Esophagus muscularis mucosa (tissue), 4 donors: ENCODE results near the gene SALL3. TPM values are rescaled to one million over a fixed set of nuclear protein-coding genes. Genes with fewer than 3 reads are reported as not detected.

Experiments used
- DNase-seq: peaks from one replicate; pipeline ENCODE4 v3.0.0-alpha.2; 2017; ENCODE audit errors: extremely low spot score
- H3K27ac ChIP-seq, 4 donors: fragments of 200-600 bp; sonication (generic); replicated peaks in 1 of 4; 1 replicate in 3 of 4; 2 replicates in 1 of 4; pipeline ENCODE4 v1.5.1; 2016 to 2019; ENCODE audit warnings: mild to moderate bottlenecking in 1 of 4
- H3K27me3 ChIP-seq, 4 donors: fragments of 200-600 bp; sonication (generic); one replicate each; pipeline versions ENCODE4 v1.5.1 to v1.6.0; 2016 to 2019
- H3K36me3 ChIP-seq, 4 donors: fragments of 200-600 bp; sonication (generic); one replicate each; pipeline ENCODE4 v1.5.1; 2016 to 2019
- H3K4me1 ChIP-seq, 4 donors: fragments of 200-600 bp; sonication (generic); one replicate each; pipeline ENCODE4 v1.5.1; 2016 to 2019
- H3K4me3 ChIP-seq, 4 donors: fragments of 200-600 bp; sonication (generic); 1 replicate in 2 of 4; 2 replicates in 2 of 4; pipeline ENCODE4 v1.5.1; 2016 to 2019; ENCODE audit warnings: mild to moderate bottlenecking in 4 of 4, moderate library complexity in 1 of 4
- H3K9me3 ChIP-seq, 4 donors: fragments of 200-600 bp; sonication (generic); 1 replicate in 3 of 4; 2 replicates in 1 of 4; pipeline ENCODE4 v1.5.1; 2016 to 2019
- EP300 ChIP-seq: sonication (generic); formaldehyde crosslinking; IDR thresholded peaks from one replicate; pipeline ENCODE4 v1.6.1; 2017; ENCODE audit warnings: antibody characterized with exemption
- POLR2A ChIP-seq: fragments of 450-650 bp; IDR thresholded peaks from one replicate; pipeline ENCODE4 v1.6.1; 2017; ENCODE audit warnings: antibody characterized with exemption, moderate library complexity, mild to moderate bottlenecking, low read depth
- POLR2AphosphoS5 ChIP-seq, 2 donors: sonication (generic); formaldehyde crosslinking; IDR thresholded peaks; one replicate each; pipeline ENCODE4 v1.6.1; 2017; ENCODE audit warnings: antibody characterized with exemption in 2 of 2
- WGBS: methylation state at CpG from one replicate; pipeline ENCODE4 v1.1.5; 2018; 5-methylcytosine and 5-hydroxymethylcytosine counted together
- intact Hi-C: fragments of 100-400 bp; cut with DNase I; formaldehyde crosslinking; loops from one replicate; pipeline ENCODE4 v1.15.1; 2023
- total RNA-seq, 4 donors: library from RNA; depleted of rRNA; stranded (reverse); fragments of >200 nt; gene quantifications; one replicate each; pipeline versions ENCODE4 v1.1.0 to v1.2.1, GENCODE V29; 2016
- TF ChIP-seq, protein P1 (sequence below), 3 experiments: fragments of 200-600 bp in 2 of 3; fragments of 450-650 bp in 1 of 3; sonication (generic) in 2 of 3; IDR thresholded peaks; one replicate each; pipeline ENCODE4 v1.5.1; 2017 to 2019; ENCODE audit warnings: antibody characterized with exemption in 3 of 3, mild to moderate bottlenecking in 2 of 3, moderate library complexity in 1 of 3

Gene SALL3
- total RNA-seq = not detected

GRCh38 chr18:78979730-78980278, at the start of gene SALL3:
Gene SALL3, plus strand, starts transcription at chr18:78979818. Its CDS starts 457 bp downstream, at chr18:78980275.
- DNase-seq = no peak
- no peak within 1 kb of the TSS for H3K27ac ChIP-seq
- intact Hi-C loops = loop anchor here (10.0 kb wide), 1 partner anchor 1075 kb away; no protein-coding TSS in a partner anchor
- no CpG with 5 or more reads among the region's 102 CpGs for WGBS
- peaks cover 0 to 95% (median 45%) of the 10 kb centered on the region in 4 donors for H3K27me3 ChIP-seq
- peak within 1 kb of the TSS; percentile 9 to 33 (median 30) for H3K4me3 ChIP-seq
- peaks cover 7 to 32% (median 26%) of the 10 kb centered on the region in 4 donors for H3K4me1 ChIP-seq
- no peak for TF ChIP-seq POLR2AphosphoS5 (IDR thresholded peaks at IDR 0.05)
- TF ChIP-seq, protein P1, sequence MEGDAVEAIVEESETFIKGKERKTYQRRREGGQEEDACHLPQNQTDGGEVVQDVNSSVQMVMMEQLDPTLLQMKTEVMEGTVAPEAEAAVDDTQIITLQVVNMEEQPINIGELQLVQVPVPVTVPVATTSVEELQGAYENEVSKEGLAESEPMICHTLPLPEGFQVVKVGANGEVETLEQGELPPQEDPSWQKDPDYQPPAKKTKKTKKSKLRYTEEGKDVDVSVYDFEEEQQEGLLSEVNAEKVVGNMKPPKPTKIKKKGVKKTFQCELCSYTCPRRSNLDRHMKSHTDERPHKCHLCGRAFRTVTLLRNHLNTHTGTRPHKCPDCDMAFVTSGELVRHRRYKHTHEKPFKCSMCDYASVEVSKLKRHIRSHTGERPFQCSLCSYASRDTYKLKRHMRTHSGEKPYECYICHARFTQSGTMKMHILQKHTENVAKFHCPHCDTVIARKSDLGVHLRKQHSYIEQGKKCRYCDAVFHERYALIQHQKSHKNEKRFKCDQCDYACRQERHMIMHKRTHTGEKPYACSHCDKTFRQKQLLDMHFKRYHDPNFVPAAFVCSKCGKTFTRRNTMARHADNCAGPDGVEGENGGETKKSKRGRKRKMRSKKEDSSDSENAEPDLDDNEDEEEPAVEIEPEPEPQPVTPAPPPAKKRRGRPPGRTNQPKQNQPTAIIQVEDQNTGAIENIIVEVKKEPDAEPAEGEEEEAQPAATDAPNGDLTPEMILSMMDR (IDR thresholded peaks at IDR 0.05) = no peak
- no peak for TF ChIP-seq POLR2A
- TF ChIP-seq EP300 = no peak
- no peaks in the 10 kb centered on the region for H3K36me3 ChIP-seq
- H3K9me3 ChIP-seq = no peaks in the 10 kb centered on the region

DNA sequence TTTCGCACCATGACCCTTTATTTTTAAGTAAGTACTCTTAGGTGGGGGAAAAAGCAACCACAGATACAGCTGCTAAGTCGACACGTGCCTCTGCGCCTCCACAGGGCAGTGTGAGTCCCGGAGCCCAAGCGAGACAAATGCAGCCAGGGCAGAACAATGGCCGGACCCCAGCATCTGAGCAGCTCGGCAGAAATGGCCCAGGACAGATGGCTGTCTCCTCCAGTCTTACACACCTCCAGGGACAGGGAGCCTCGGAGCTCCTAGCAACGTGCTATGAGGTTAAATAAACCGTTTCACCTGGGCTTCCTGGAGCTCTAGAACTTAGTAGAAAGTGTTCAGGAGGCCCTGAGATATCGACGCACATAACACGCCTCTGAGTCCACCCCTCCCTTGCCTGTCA, 47.3 kb upstream of the SALL3 start:
- Histone ChIP-seq H3K27ac (no peak overlapping the region), H3K36me3 (no peaks in the 10 kb centered on the region), H3K27me3 (peaks cover 0 to 29% (median 0%) of the 10 kb centered on the region in 4 donors), H3K4me3 (no peak overlapping the region), H3K9me3 (no peaks in the 10 kb centered on the region), H3K4me1 (no peaks in the 10 kb centered on the region)
- WGBS = 60% methylated on average over 12 of the region's 14 CpGs
- TF ChIP-seq, protein P1 (IDR thresholded peaks at IDR 0.05) = no peak
- no peak for TF ChIP-seq POLR2A
- intact Hi-C loops = no loop called here
- no peak for DNase-seq

DNA sequence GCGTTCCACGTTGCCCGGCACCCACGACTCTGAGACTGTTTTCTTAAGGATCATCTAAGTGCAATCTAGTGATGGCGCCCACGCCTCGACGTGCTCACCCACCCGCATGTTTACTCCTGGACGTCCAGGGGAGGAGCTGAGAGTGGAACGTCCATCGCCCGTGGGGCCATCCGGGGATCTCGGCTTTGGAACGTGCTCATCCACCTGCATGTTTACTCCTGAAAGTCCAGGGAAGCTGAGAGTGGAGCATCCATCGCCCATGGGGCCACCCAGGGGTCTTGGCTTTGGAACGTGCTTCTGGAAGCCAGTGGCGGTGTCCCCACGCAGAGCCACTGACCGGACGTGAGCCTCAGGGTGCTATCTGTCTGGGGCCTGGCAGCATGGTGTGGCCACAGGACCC, 45.6 kb upstream of the SALL3 start:
- DNase-seq = no peak
- Histone ChIP-seq H3K4me3 (no peak overlapping the region), H3K27me3 (peaks cover 0 to 23% (median 0%) of the 10 kb centered on the region in 4 donors), H3K4me1 (no peaks in the 10 kb centered on the region), H3K27ac (no peak overlapping the region), H3K9me3 (no peaks in the 10 kb centered on the region), H3K36me3 (no peaks in the 10 kb centered on the region)
- intact Hi-C loops = no loop called here
- WGBS = 87% methylated on average over 17 of the region's 22 CpGs
- TF ChIP-seq EP300 (no peak), POLR2A (no peak), POLR2AphosphoS5 (IDR thresholded peaks at IDR 0.05) (no peak)
- TF ChIP-seq, protein P1 (IDR thresholded peaks at IDR 0.05) = no peak

GRCh38 chr18:78934551-78935225, 44.9 kb upstream of the SALL3 start:
- no peaks in the 10 kb centered on the region for H3K36me3 ChIP-seq
- WGBS = 82% methylated on average over 20 of the region's 20 CpGs
- no peaks in the 10 kb centered on the region for H3K9me3 ChIP-seq
- peaks cover 0 to 17% (median 0%) of the 10 kb centered on the region in 4 donors for H3K27me3 ChIP-seq
- no peak overlapping the region for H3K27ac ChIP-seq
- intact Hi-C loops = no loop called here
- TF ChIP-seq POLR2AphosphoS5 (IDR thresholded peaks at IDR 0.05) (no peak), POLR2A (no peak), EP300 (no peak)
- TF ChIP-seq, protein P1 (IDR thresholded peaks at IDR 0.05) = no peak
- H3K4me1 ChIP-seq = no peaks in the 10 kb centered on the region
- H3K4me3 ChIP-seq = no peak overlapping the region
- DNase-seq = no peak
